Heart left ventricle (tissue), 13 donors: ENCODE measurements around the gene REV3L.
"Not testable (repeated sequence)": the region's sequence is repeated elsewhere in the genome, so short reads cannot be mapped to it uniquely, and the experiment has no call there.

Experiments used
- CTCF ChIP-seq, 12 donors: fragments of 200-600 bp; sonication (generic) in 4 of 12; IDR thresholded peaks; one replicate each; pipeline versions ENCODE4 v1.5.0 to v1.8.0; 2018 to 2022; ENCODE audit warnings: antibody characterized with exemption in 12 of 12, mild to moderate bottlenecking in 5 of 12
- POLR2A ChIP-seq, 2 donors: fragments of 450-650 bp; IDR thresholded peaks; one replicate each; pipeline ENCODE4 v1.6.1; 2017; ENCODE audit warnings: antibody characterized with exemption in 2 of 2, mild to moderate bottlenecking in 2 of 2, moderate library complexity in 2 of 2
- donor health status: ischemic (EF 13 %, LVEDD 7.1; RV severe dilation, severe dysfunction).
- donor health status: DM: no; HTN: yes; CAD: no.
- donor health status: DM: no; HTN: no; CAD: no.
- donor health status: ischemic (EF 25% LVEDD 6.9; RV normal size, moderate dysfunction).
- donor health status: ischemic (EF 25% LVEDD 5.7; RV mildly dilated, moderate dysfunction).
- donor health status: ischemic (EF 35%, LVEDD 5.7; RV mildly dilated, moderate dysfunction).
- donor health status: nonischemic (EF 11% LVEDD 7.7; RV severe dilation, severe dysfunction).
- donor health status: DM: yes; HTN: yes; CAD: no.
- donor health status: PGD.
- donor health status: ischemic (EF 29% LVEDD 5.4; RV normal size, mild dysfunction).
- donor health status: nonischemic (EF 23%, LVEDD 6.1; RV moderate dilation, normal function).

GRCh38 chr6:111505498-111505897 is 22.5 kb upstream of the REV3L start:
- not testable (repeated sequence) for TF ChIP-seq CTCF, POLR2A (IDR thresholded peaks at IDR 0.05)
